GM20431 (cell line): Measurements from ENCODE around the gene COCH.

Source experiments
- in situ Hi-C: fragments of 300-500 bp; cut with MseI, MboI; formaldehyde crosslinking; loops from one replicate; pipeline ENCODE4 v1.15.0; 2020; ENCODE audit warnings: low sequenced_read_pairs; ENCODE audit not compliant: unreplicated experiment

Gene COCH

DNA sequence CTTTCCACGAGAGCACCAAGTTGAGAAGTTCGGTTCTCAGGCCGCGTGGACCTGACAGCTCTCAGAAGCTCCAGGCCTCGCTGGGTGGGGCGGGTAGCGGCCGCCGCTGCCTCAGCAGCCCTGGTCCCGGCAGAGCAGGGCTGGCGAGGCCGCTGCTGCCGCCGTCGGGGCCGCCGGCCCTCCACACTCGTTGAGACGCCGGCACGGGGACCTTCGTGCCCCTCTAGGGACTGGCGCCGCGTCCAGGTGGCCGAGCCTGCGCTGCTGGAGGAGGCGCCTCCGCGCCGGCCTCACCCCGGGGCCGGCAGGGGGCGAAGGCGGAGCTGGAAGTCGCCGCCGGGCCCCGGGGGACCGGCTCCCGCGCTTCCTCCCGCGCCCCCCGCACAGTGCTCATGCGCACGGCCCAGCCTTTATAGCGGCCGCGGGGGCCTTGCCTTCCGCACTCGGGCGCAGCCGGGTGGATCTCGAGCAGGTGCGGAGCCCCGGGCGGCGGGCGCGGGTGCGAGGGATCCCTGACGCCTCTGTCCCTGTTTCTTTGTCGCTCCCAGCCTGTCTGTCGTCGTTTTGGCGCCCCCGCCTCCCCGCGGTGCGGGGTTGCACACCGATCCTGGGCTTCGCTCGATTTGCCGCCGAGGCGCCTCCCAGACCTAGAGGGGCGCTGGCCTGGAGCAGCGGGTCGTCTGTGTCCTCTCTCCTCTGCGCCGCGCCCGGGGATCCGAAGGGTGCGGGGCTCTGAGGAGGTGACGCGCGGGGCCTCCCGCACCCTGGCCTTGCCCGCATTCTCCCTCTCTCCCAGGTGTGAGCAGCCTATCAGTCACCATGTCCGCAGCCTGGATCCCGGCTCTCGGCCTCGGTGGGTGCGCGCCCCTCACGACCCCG lies at the start of gene COCH:
Gene COCH (plus strand): TSS at position 440 of the 879 bp plus-strand sequence. CDS start 380 bp downstream, at position 820.
- in situ Hi-C loops: no loop called here

DNA sequence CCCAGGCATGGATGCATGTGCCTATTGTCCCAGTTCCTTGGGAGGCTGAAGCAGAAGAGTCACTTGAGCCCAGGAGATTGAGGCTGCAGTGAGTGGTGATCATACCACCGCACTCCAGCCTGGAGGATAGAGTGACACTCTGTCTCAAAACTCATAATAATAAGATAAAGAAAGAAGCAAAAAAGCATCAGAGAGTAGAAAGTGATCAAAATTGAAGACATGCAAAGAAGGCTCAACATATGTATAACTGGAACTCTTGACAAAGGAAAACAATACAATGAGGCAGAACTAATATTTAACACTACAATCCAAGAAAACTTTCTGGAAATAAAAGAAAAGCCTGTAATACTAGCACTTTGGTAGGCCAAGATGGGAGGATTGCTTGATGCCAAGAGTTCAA lies 48.3 kb upstream of the COCH start:
- in situ Hi-C loops: no loop called here

DNA sequence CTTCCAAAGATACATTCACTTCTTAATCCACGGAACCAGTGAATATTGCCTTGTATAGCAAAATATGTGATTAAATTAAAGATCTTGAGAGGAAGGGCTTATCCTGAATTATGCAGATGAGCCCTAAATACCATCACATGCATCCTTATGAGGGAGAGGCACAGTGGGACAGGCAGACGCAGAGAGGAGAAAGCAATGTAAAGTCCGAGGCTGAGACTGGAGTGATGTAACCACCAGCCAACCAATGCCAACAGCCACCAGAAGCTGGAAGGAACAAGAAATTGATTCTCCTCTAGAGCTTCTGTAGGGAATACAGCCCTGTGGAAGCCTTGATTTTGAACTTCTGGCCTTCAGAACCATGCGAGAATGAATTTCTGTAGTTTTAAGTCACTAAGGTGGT lies 44.5 kb upstream of the COCH start:
- in situ Hi-C loops: no loop called here

DNA sequence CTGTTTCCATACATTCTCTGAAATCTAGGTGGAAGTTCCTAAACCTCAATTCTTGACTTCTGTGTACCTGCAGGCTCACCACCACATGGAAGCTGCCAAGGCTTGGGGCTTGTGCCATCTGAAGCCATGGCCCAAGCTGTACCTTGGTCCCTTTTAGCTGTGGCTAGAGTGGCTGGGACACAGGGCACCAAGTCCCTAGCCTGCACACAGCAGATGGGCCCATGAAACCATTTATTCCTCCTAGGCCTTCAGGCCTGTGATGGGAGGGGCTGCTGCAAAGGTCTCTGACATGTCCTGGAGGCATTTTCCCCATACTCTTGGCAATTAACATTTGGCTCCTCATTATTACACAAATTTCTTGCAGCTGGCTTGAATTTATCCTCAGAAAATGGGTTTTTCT lies 40.0 kb upstream of the COCH start:
- in situ Hi-C loops: no loop called here

DNA sequence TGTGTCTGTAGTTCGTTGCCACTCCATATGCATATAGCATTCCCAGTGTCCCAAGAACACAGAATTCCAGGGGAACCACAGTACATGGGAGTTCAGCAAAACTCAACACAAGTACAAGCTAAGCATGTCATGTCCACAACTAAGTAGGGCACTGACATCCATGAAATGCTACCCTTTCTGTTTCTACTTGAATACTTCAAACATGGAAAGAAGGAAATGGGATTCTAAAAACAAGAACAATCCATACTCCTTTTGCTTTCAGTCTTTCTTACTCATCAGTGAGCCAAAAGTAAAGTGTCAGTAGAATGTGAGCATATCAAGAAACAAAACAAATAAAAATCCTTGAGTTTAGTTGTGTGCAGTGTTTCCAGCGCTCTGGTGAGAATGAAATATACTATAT lies 36.0 kb upstream of the COCH start:
- in situ Hi-C loops: no loop called here

- in situ Hi-C loops: no loop called here
Observed at GRCh38 chr14:30840086-30840779, 34.1 kb upstream of the COCH start.

GRCh38 chr14:30842431-30842830 lies 31.9 kb upstream of the COCH start:
- in situ Hi-C loops: no loop called here

DNA sequence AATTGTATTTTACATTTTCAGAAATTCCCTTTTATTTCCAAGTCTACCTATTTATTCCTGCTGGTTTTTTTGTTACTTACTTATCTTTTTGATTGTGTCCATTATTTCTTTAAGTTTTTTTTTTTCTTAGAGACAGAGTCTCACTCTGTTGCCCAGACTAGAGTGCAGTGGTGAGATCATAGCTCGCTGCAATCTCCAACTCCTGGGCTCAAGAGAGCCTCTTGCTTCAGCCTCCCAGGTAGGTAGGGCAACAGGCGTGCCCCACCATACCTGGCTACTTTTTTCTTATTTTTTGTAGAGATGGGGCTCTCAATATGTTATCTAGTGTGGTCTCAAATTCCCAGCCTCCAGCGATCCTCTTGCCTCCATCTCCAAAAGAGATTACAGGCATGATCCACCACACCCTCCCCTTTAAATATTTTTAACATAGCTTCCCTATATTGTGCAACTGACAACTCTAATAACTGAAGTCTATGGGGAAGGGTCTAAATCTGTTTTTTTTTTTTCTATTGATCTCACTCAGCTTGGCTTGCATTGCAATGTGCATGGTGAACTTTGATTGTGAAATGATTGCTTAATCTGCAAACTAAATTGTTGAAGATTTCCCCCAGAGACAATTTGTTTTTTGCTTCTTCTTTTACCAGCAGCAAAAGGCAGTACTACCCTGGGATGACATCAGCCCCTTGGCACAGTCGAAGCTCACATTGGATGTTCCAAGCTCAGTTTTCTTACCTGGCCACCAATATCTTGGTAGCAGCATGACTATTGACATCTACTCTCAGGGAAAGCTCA lies 25.7 kb upstream of the COCH start:
- in situ Hi-C loops: no loop called here

DNA sequence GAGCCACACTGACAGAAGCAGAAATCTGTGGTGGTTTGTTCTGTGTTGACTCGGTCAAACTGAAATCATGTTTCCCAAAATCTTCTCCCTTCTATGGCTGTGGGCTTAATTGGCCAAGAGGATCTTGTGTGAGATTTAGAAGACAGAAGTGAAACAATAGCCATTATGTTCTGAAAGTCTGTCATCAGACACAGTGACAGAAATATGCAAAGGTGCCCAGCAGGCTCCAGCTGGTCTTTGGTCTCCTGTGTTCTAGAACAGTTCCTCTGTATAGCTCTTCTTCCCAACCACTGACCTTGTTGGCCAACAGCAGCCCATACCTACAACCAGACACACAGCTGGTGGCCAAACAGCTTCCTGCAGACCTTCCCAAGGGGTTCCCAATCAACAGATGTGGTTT lies 25.0 kb upstream of the COCH start:
- in situ Hi-C loops: no loop called here

GRCh38 chr14:30849983-30850382 lies 24.4 kb upstream of the COCH start:
- in situ Hi-C loops: no loop called here

GRCh38 chr14:30853946-30854345 lies 20.4 kb upstream of the COCH start:
- in situ Hi-C loops: no loop called here

DNA sequence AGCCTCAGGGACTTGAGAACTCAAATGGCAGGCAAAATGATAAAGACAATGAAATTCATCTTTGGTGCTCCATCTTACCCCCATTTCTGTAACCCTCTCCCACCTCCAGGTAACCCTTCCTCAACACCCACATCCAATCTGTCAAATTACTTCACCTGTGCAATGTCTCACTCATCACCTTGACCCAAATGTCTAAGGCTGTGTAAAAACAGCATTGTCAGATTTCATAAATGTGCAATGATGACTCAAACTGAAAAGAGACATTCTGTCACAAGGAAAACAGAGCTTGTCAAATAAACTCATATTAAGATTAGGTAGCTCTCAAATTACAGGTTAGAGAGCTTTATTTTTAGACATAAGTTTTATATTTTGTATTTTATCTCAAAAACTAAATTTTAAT lies 19.9 kb upstream of the COCH start:
- in situ Hi-C loops: no loop called here

- in situ Hi-C loops: no loop called here
Observed at GRCh38 chr14:30855345-30856037, 18.9 kb upstream of the COCH start.

DNA sequence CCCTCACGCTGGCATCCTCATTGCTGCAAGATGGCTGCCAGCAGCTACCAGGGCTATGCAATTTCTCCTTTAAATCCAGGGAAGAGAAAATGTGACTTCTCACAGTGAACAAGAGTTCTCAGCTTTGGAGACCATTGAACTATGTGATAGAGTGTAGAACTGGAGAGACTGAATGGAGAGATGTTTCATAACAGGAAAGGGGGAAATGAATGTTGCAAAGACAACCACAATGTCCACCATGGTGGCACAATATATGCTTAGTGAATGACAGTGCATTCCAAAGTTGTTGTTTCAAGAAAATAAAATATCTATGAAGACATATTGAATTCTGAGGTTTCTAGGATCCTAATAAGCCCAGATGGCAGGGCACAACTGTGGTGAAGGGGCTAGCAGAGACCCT lies 13.2 kb upstream of the COCH start:
- in situ Hi-C loops: no loop called here

- in situ Hi-C loops: no loop called here
Observed at GRCh38 chr14:30864934-30865333, 9.4 kb upstream of the COCH start.

- in situ Hi-C loops: no loop called here
Observed at GRCh38 chr14:30868736-30869135, 5.6 kb upstream of the COCH start.

GRCh38 chr14:30869551-30870155 lies 4.7 kb upstream of the COCH start:
- in situ Hi-C loops: no loop called here

GRCh38 chr14:30872602-30873001 lies 1.8 kb upstream of the COCH start:
- in situ Hi-C loops: no loop called here

DNA sequence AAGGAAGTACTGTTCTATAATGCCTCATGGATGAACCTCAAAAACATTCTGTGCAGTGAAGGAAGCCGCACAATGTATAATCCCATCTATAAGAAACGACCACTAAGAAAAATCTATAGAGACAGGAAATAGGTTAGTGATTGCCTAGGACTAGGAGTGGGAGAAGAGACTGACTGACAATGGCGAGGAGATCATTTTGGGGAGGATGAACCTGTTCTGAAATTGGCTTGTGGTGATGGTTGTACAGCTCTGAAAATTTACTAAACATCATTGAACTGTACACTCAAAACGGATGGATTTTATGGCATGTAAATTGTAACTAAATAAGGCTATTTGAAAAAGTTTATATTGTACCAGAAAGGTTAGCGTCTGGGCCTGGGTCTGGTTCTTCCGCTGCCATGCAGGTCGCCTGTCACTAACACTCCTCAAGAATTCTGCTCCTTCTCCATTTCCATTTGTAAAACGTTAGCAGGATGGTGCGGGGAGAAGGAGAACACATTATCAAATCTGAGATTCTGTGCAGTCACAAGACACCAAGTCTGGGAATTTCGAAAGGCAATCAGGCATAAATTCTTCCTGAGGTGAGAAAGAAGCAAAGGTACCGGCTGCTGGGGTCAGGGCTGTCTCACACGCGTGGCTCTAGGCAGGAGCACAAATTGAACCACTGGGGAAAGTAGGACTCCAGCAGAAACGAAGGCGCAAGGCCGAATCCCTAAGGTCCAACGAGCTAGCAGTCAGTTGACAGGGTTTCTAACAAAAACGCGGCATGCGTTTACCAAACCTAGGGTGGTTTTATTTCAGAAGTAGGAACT lies 845 bp upstream of the COCH start:
- in situ Hi-C loops: no loop called here
